Epithelial cell of proximal tubule (primary cell): Measurements from ENCODE around the gene MED17. TPM values are rescaled to one million over a fixed set of nuclear protein-coding genes. Genes with fewer than 3 reads are reported as not detected.
A peak's percentile ranks its signal among the peaks of the same experiment; 100 is the strongest.

ENCODE experiments used
- DNase-seq: peaks from one replicate; pipeline ENCODE4 v3.0.0-alpha.2; 2011; ENCODE audit warnings: low read depth
- H3K4me3 ChIP-seq: 2 replicates; pipeline ENCODE4 v1.5.1; 2011; ENCODE audit warnings: low read depth, mild to moderate bottlenecking, low read length
- CTCF ChIP-seq: conservative IDR thresholded peaks from 2 replicates; pipeline ENCODE4 v1.5.1; 2012; ENCODE audit warnings: low read depth, mild to moderate bottlenecking, low read length
- total RNA-seq: library from RNA; depleted of rRNA; stranded (reverse); fragments of >200 nt; gene quantifications from 2 replicates; pipeline ENCODE4 v1.2.3, GENCODE V29; 2015

MED17 gene
- total RNA-seq, 1 donor from 2014 or later, result 26.9 TPM

GRCh38 chr11:93849201-93849600 is 65.1 kb downstream of the MED17 start:
- TF ChIP-seq CTCF, result no peak
- H3K4me3 ChIP-seq, result no peak overlapping the region
- no peak for DNase-seq

- DNase-seq, result no peak
- TF ChIP-seq CTCF, result no peak
- H3K4me3 ChIP-seq, result peak overlapping the region; percentile 58
Measured at GRCh38 chr11:93849751-93850593, 65.9 kb downstream of the MED17 start.

GRCh38 chr11:93850594-93851018 is 66.5 kb downstream of the MED17 start, which contains the start of gene VSTM5:
Gene VSTM5 (minus strand): TSS chr11:93850618. CDS start chr11:93850502, 116 bp downstream.
- H3K4me3 ChIP-seq, result peak within 1 kb of the TSS; percentile 58
- DNase-seq, result no peak
- TF ChIP-seq CTCF, result no peak

GRCh38 chr11:93852242-93852641 is 68.2 kb downstream of the MED17 start:
- H3K4me3 ChIP-seq, result no peak overlapping the region
- no peak for TF ChIP-seq CTCF
- DNase-seq, result no peak

- H3K4me3 ChIP-seq, result no peak overlapping the region
- DNase-seq, result no peak
- no peak for TF ChIP-seq CTCF
Measured at GRCh38 chr11:93857413-93858120, 73.5 kb downstream of the MED17 start.

- no peak overlapping the region for H3K4me3 ChIP-seq
- DNase-seq, result no peak
- TF ChIP-seq CTCF, result no peak
Measured at GRCh38 chr11:93858121-93858775, 74.2 kb downstream of the MED17 start.
